ENCODE data around the gene RNF157. TPM values are rescaled to one million over a fixed set of nuclear protein-coding genes. Genes with fewer than 3 reads are reported as not detected.
A peak's percentile ranks its signal among the peaks of the same experiment; 100 is the strongest.

Gene RNF157
- total and polyA plus RNA-seq, 9 donors: 1.3 to 4.3 (median 2.5) TPM

DNA sequence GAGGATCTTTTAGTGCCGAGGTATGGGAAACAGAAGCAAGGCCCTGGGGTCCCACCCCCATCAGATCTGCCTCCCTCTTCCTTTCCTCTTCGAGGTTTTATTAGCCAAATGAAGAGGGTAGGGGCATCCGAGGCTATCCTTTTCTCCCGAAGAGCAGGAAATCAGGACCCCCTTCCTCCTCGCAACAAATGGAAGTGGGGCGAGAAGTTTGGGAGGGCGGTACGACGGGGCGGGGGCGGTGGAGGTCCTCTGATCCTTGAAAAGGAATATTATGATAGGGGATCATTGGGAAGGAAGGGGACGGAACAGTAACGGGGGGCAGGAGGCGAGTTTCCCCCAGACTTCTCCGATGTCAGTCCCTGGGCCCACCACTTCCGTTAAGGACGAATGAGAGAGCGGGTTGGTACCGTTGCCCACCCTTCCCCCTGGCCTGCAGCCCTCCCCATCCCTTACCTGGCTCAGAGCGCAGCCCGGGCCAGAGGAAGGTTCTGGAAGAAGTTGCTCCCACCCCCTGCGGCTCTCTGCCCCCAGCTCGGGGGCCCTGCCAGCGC lies 99.6 kb downstream of the RNF157 start:
- Histone ChIP-seq H3K27ac (no peak overlapping the region), H3K4me3 (peak overlapping the region; percentile 36), H3K9me3 (no peaks in the 10 kb centered on the region), H3K4me1 (ENCODE audit: insufficient read depth) (peaks cover 4% of the 10 kb centered on the region), H3K27me3 (peaks cover 2% of the 10 kb centered on the region), H3K36me3 (no peaks in the 10 kb centered on the region)
- TF ChIP-seq CTCF (IDR thresholded peaks at IDR 0.05) (no peak), POLR2A (IDR thresholded peaks at IDR 0.05) (no peak), EP300 (IDR thresholded peaks at IDR 0.05) (no peak)
- no peak for DNase-seq
- intact Hi-C loops (cut with DNase I): no loop called here
- 1 to 2% (median 2%) methylated on average over 24 of the region's 24 CpGs for WGBS, 3 donors

- intact Hi-C loops (cut with DNase I): no loop called here
- no peak overlapping the region for H3K4me3 ChIP-seq
- 9 to 16% (median 14%) methylated on average over 35 to 78 of the region's 78 CpGs for WGBS, 3 donors
- H3K36me3 ChIP-seq: no peaks in the 10 kb centered on the region
- DNase-seq: no peak
- H3K9me3 ChIP-seq: no peaks in the 10 kb centered on the region
- H3K4me1 ChIP-seq (ENCODE audit: insufficient read depth): peaks cover 4% of the 10 kb centered on the region
- TF ChIP-seq POLR2A (IDR thresholded peaks at IDR 0.05) (no peak), EP300 (IDR thresholded peaks at IDR 0.05) (no peak), CTCF (IDR thresholded peaks at IDR 0.05) (no peak)
- peaks cover 2% of the 10 kb centered on the region for H3K27me3 ChIP-seq
- no peak overlapping the region for H3K27ac ChIP-seq
These were observed 100.3 kb downstream of the RNF157 start for GRCh38 chr17:76139801-76140660.

- no peak overlapping the region for H3K4me3 ChIP-seq
- intact Hi-C loops (cut with DNase I): no loop called here
- H3K36me3 ChIP-seq: no peaks in the 10 kb centered on the region
- H3K27me3 ChIP-seq: peaks cover 2% of the 10 kb centered on the region
- peaks cover 4% of the 10 kb centered on the region for H3K4me1 ChIP-seq (ENCODE audit: insufficient read depth)
- no peak overlapping the region for H3K27ac ChIP-seq
- DNase-seq: no peak
- no peaks in the 10 kb centered on the region for H3K9me3 ChIP-seq
- 53 to 63% (median 61%) methylated on average over 15 of the region's 15 CpGs for WGBS, 3 donors
- TF ChIP-seq EP300 (IDR thresholded peaks at IDR 0.05) (no peak), CTCF (IDR thresholded peaks at IDR 0.05) (no peak), POLR2A (IDR thresholded peaks at IDR 0.05) (no peak)
These were observed 101.2 kb downstream of the RNF157 start for GRCh38 chr17:76138896-76139752.

GRCh38 chr17:76138234-76138895 lies 101.9 kb downstream of the RNF157 start:
- H3K27me3 ChIP-seq: peaks cover 2% of the 10 kb centered on the region
- H3K27ac ChIP-seq: no peak overlapping the region
- no peaks in the 10 kb centered on the region for H3K36me3 ChIP-seq
- no peaks in the 10 kb centered on the region for H3K9me3 ChIP-seq
- no peak for DNase-seq
- peaks cover 4% of the 10 kb centered on the region for H3K4me1 ChIP-seq (ENCODE audit: insufficient read depth)
- 39 to 52% (median 49%) methylated on average over 21 to 23 of the region's 23 CpGs for WGBS, 3 donors
- intact Hi-C loops (cut with DNase I): no loop called here
- TF ChIP-seq CTCF (IDR thresholded peaks at IDR 0.05) (no peak), POLR2A (IDR thresholded peaks at IDR 0.05) (no peak)
- no peak overlapping the region for H3K4me3 ChIP-seq

Measured in ovary (tissue), 9 donors.